ENCODE measurements around the gene ARHGAP25. TPM values are rescaled to one million over a fixed set of nuclear protein-coding genes. Genes with fewer than 3 reads are reported as not detected.

ARHGAP25 gene
- total RNA-seq = 10 to 100 TPM in 2 of 4 donors, 1 to 10 TPM in 2; 4.9 to 82.5 (median 8.7) TPM

DNA sequence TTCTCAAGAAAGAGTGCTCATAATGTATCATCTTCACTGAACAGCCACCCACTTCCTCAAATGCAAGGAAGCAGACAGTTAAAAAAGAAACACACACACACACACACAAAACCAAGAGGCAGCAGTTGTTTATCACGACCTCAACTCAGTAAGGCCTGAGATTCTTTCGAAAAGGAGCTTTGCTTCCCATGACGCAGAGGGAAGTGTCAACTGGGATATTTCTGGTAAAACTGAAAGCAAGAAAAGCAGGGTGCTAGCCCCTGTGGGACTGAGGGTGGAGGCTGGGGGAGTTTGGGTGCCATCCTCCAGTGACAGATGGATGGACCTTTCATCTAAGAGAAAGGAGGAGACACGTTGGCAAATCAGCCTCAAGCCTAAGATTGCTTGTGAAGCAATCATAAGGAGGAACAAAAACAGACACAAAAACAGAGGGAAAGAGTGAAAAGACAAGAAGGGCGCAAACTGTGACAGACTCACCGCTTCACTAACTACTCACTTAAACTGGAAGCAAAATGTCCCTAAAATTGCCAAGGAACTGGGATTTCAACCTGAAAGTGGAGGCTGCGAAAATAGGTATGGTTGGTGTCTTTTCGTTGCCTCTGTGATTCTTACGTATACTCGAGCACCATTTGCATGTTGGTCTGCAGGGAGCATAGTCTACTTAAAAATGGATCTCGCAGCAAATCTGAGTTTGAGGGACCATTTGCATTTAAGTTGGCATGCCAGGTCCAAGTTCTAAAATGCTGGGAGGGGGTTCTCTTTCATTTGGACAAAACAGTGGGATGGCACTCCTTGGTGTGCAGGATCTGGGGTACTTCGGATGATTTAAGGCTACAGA, at the start of gene ARHGAP25:
ARHGAP25 (plus strand) TSS at position 124 of the 838 bp plus-strand sequence; CDS start at position 513, 389 bp downstream.
- DNase-seq = peak in 2 of 3 donors; percentile 57 to 68
- peak within 1 kb of the TSS; percentile 80 to 89 (median 82) for H3K27ac ChIP-seq
- peaks cover 0 to 19% (median 9%) of the 10 kb centered on the region in 4 donors for H3K4me1 ChIP-seq
- peak within 1 kb of the TSS; percentile 39 to 41 (median 41) for H3K4me3 ChIP-seq
- TF ChIP-seq, protein P1, sequence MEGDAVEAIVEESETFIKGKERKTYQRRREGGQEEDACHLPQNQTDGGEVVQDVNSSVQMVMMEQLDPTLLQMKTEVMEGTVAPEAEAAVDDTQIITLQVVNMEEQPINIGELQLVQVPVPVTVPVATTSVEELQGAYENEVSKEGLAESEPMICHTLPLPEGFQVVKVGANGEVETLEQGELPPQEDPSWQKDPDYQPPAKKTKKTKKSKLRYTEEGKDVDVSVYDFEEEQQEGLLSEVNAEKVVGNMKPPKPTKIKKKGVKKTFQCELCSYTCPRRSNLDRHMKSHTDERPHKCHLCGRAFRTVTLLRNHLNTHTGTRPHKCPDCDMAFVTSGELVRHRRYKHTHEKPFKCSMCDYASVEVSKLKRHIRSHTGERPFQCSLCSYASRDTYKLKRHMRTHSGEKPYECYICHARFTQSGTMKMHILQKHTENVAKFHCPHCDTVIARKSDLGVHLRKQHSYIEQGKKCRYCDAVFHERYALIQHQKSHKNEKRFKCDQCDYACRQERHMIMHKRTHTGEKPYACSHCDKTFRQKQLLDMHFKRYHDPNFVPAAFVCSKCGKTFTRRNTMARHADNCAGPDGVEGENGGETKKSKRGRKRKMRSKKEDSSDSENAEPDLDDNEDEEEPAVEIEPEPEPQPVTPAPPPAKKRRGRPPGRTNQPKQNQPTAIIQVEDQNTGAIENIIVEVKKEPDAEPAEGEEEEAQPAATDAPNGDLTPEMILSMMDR (IDR thresholded peaks at IDR 0.05) = no peak
- TF ChIP-seq POLR2A (IDR thresholded peaks at IDR 0.05) = peak; percentile 36 to 46
- H3K36me3 ChIP-seq = no peaks in the 10 kb centered on the region
- no peaks in the 10 kb centered on the region for H3K9me3 ChIP-seq
- H3K27me3 ChIP-seq = no peaks in the 10 kb centered on the region

DNA sequence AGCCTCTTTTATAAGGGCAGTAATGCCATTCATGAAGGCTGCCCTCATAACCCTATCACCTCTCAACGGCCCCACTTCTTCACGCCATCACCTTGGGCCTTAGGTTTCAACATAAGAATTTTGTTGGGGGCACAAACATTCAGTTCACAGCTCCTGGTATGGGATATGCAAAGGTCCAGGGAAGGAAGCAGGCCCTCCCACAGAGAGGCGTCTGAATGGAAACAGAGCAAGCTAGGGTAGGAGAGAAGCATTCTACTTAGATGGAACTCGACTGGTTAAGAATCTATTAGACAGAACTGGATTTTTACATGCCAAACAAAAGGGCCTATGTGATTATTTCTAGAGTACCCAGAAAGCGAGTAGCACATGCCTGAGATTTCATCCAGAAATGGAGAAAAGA, 48.4 kb upstream of the ARHGAP25 start:
- no peak overlapping the region for H3K27ac ChIP-seq
- no peaks in the 10 kb centered on the region for H3K36me3 ChIP-seq
- H3K4me3 ChIP-seq = no peak overlapping the region
- DNase-seq = no peak
- no peaks in the 10 kb centered on the region for H3K9me3 ChIP-seq
- H3K4me1 ChIP-seq = no peaks in the 10 kb centered on the region
- no peak for TF ChIP-seq POLR2A (IDR thresholded peaks at IDR 0.05)
- TF ChIP-seq, protein P1 (IDR thresholded peaks at IDR 0.05) = no peak
- H3K27me3 ChIP-seq = no peaks in the 10 kb centered on the region

DNA sequence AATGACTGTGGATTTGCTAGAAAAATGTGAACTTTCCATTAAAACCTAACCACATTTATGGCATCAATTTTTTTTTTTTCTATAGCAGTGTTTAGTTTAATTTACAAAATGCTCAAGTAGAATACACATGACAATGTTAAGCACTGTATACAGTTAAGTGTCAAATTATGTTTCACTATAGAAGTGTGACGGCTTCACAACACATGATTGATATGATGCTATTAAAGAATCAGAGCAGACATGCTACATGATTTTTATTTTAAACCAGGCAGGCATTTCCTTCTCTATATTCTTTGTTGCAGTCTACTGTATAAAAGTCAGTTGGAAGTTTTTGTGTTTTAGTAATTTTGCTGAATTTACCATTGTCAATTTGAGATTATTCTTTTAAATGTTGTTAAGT, 47.6 kb upstream of the ARHGAP25 start:
- Histone ChIP-seq H3K4me3 (no peak overlapping the region), H3K27ac (no peak overlapping the region), H3K36me3 (no peaks in the 10 kb centered on the region), H3K27me3 (no peaks in the 10 kb centered on the region), H3K4me1 (no peaks in the 10 kb centered on the region), H3K9me3 (no peaks in the 10 kb centered on the region)
- TF ChIP-seq, protein P1 (IDR thresholded peaks at IDR 0.05) = no peak
- no peak for TF ChIP-seq POLR2A (IDR thresholded peaks at IDR 0.05)
- DNase-seq = no peak

GRCh38 chr2:68689553-68690537, 44.8 kb upstream of the ARHGAP25 start:
- no peaks in the 10 kb centered on the region for H3K9me3 ChIP-seq
- H3K4me3 ChIP-seq = no peak overlapping the region
- H3K27ac ChIP-seq = peak overlapping the region in 1 of 4 donors; percentile 46
- no peaks in the 10 kb centered on the region for H3K27me3 ChIP-seq
- no peaks in the 10 kb centered on the region for H3K4me1 ChIP-seq
- TF ChIP-seq, protein P1 (IDR thresholded peaks at IDR 0.05) = no peak
- no peak for TF ChIP-seq POLR2A (IDR thresholded peaks at IDR 0.05)
- peak in 1 of 3 donors; percentile 28 for DNase-seq
- H3K36me3 ChIP-seq = no peaks in the 10 kb centered on the region

GRCh38 chr2:68690851-68691250, 43.8 kb upstream of the ARHGAP25 start:
- TF ChIP-seq, protein P1 (IDR thresholded peaks at IDR 0.05) = no peak
- no peak for TF ChIP-seq POLR2A (IDR thresholded peaks at IDR 0.05)
- Histone ChIP-seq H3K9me3 (no peaks in the 10 kb centered on the region), H3K4me1 (no peaks in the 10 kb centered on the region), H3K27me3 (no peaks in the 10 kb centered on the region), H3K36me3 (no peaks in the 10 kb centered on the region), H3K4me3 (no peak overlapping the region), H3K27ac (peak overlapping the region in 1 of 4 donors; percentile 46)
- DNase-seq = no peak
